ENCODE data around the gene P2RX3.

Gene P2RX3

GRCh38 chr11:57342702-57343101 is 4.5 kb downstream of the P2RX3 start:
- TF ChIP-seq SIN3A (IDR thresholded peaks at IDR 0.05; ENCODE audit: borderline replicate concordance, insufficient read depth, low read length) (no peak), REST (IDR thresholded peaks at IDR 0.05; ENCODE audit: insufficient read depth in 1 of 2, low read depth in 2 of 2, low read length in 2 of 2) (no peak), TAF1 (IDR thresholded peaks at IDR 0.05; ENCODE audit: borderline replicate concordance, insufficient read depth, low read length) (no peak), POLR2AphosphoS5 (IDR thresholded peaks at IDR 0.05; ENCODE audit: low read depth, low read length) (no peak), FOXP2 (optimal IDR thresholded peaks at IDR 0.05; ENCODE audit: borderline replicate concordance, extremely low read depth, extremely low read length, insufficient read depth) (no peak)

- TF ChIP-seq FOXP2 (optimal IDR thresholded peaks at IDR 0.05; ENCODE audit: borderline replicate concordance, extremely low read depth, extremely low read length, insufficient read depth): no peak
Measured at GRCh38 chr11:57343825-57344224, 5.7 kb downstream of the P2RX3 start.

- TF ChIP-seq TAF1 (IDR thresholded peaks at IDR 0.05; ENCODE audit: borderline replicate concordance, insufficient read depth, low read length) (no peak), FOXP2 (optimal IDR thresholded peaks at IDR 0.05; ENCODE audit: borderline replicate concordance, extremely low read depth, extremely low read length, insufficient read depth) (no peak), SIN3A (IDR thresholded peaks at IDR 0.05; ENCODE audit: borderline replicate concordance, insufficient read depth, low read length) (no peak), POLR2AphosphoS5 (IDR thresholded peaks at IDR 0.05; ENCODE audit: low read depth, low read length) (no peak), REST (IDR thresholded peaks at IDR 0.05; ENCODE audit: insufficient read depth in 1 of 2, low read depth in 2 of 2, low read length in 2 of 2) (no peak)
Measured at GRCh38 chr11:57344826-57345225, 6.7 kb downstream of the P2RX3 start.

GRCh38 chr11:57345555-57346211 is 7.5 kb downstream of the P2RX3 start:
- TF ChIP-seq TAF1 (IDR thresholded peaks at IDR 0.05; ENCODE audit: borderline replicate concordance, insufficient read depth, low read length): no peak
- no peak for TF ChIP-seq REST (IDR thresholded peaks at IDR 0.05; ENCODE audit: insufficient read depth in 1 of 2, low read depth in 2 of 2, low read length in 2 of 2)

- no peak for TF ChIP-seq TAF1 (IDR thresholded peaks at IDR 0.05; ENCODE audit: borderline replicate concordance, insufficient read depth, low read length)
- TF ChIP-seq REST (IDR thresholded peaks at IDR 0.05; ENCODE audit: insufficient read depth in 1 of 2, low read depth in 2 of 2, low read length in 2 of 2): no peak
- TF ChIP-seq SIN3A (IDR thresholded peaks at IDR 0.05; ENCODE audit: borderline replicate concordance, insufficient read depth, low read length): no peak
- no peak for TF ChIP-seq POLR2AphosphoS5 (IDR thresholded peaks at IDR 0.05; ENCODE audit: low read depth, low read length)
- no peak for TF ChIP-seq FOXP2 (optimal IDR thresholded peaks at IDR 0.05; ENCODE audit: borderline replicate concordance, extremely low read depth, extremely low read length, insufficient read depth)
Measured at GRCh38 chr11:57347336-57347735, 9.2 kb downstream of the P2RX3 start.

Measured in PFSK-1 (cell line).